Peyer's patch (tissue), 4 donors: ENCODE data around the gene DSC2. TPM values are rescaled to one million over a fixed set of nuclear protein-coding genes. Genes with fewer than 3 reads are reported as not detected.

Experiments used
- DNase-seq, 3 donors: peaks; one replicate each; pipeline ENCODE4 v3.0.0-alpha.2; 2017 to 2019
- H3K27ac ChIP-seq, 4 donors: fragments of 200-600 bp; sonication (generic); one replicate each; pipeline ENCODE4 v1.5.1; 2016 to 2019
- H3K27me3 ChIP-seq, 2 donors: fragments of 200-600 bp; sonication (generic); one replicate each; pipeline ENCODE4 v1.5.1; 2019
- H3K36me3 ChIP-seq, 3 donors: fragments of 200-600 bp; sonication (generic); one replicate each; pipeline ENCODE4 v1.5.1; 2016 to 2019
- H3K4me1 ChIP-seq, 4 donors: fragments of 200-600 bp; sonication (generic); one replicate each; pipeline ENCODE4 v1.5.1; 2016 to 2019
- H3K4me3 ChIP-seq, 4 donors: fragments of 200-600 bp; sonication (generic); 1 replicate in 3 of 4; 2 replicates in 1 of 4; pipeline ENCODE4 v1.5.1; 2016 to 2019; ENCODE audit warnings: mild to moderate bottlenecking in 1 of 4
- H3K9me3 ChIP-seq, 4 donors: fragments of 200-600 bp; sonication (generic); one replicate each; pipeline ENCODE4 v1.5.1; 2016 to 2019; ENCODE audit warnings: mild to moderate bottlenecking in 1 of 4
- CTCF ChIP-seq, 6 experiments: fragments of 450-650 bp in 4 of 6; fragments of 200-600 bp in 2 of 6; sonication (generic) in 1 of 6; IDR thresholded peaks; one replicate each; pipeline ENCODE4 v1.5.1; 2017 to 2019; ENCODE audit warnings: antibody characterized with exemption in 6 of 6, mild to moderate bottlenecking in 3 of 6, moderate library complexity in 1 of 6
- POLR2A ChIP-seq, 2 donors: fragments of 450-650 bp; IDR thresholded peaks; one replicate each; pipeline ENCODE4 v1.5.1; 2017; ENCODE audit warnings: antibody characterized with exemption in 2 of 2, mild to moderate bottlenecking in 2 of 2, moderate library complexity in 2 of 2
- total RNA-seq, 4 donors: library from RNA; depleted of rRNA; stranded (reverse); fragments of >200 nt; gene quantifications; one replicate each; pipeline ENCODE4 v1.1.0, GENCODE V29; 2016

DSC2 gene
- total RNA-seq = 10 to 100 TPM in 3 of 4 donors, 1 to 10 TPM in 1; 9.9 to 90.0 (median 59.6) TPM

DNA sequence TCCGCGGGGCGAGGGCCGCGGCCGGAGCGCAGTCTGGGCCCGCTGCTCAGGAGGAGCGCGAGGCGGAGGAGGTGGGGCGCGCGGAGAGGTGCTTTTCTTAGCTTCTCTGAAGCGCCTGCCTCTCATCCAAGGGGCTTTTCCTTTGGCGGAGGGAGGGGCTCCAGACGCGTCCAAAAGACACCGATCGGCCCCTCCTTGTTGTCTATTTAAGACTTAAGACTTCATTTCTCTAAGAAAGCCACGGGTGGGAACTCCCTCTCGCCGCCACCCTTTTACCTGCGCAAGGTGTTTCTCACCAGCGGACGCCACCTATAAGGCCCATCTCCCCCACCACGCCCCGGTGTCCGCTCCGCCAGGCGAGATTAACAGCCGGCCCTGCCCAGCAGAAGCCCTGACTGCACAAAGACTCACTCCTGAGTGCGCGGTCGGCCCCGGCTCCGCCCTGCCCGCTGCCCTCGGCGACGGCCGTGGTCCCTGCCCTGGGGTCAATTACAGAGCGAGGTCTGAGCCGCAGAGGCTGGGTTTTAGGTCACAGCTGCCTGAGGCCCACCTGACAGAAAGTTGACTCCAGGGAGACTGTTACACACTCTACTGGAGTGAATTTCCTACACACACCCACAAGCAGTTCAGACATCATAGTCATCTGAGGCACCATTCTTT is at the start of gene DSC2:
DSC2 (minus strand) TSS at position 397 of the 660 bp plus-strand sequence. CDS start 450 bp downstream, outside the sequence.
- H3K9me3 ChIP-seq = peaks cover 0 to 5% (median 0%) of the 10 kb centered on the region in 4 donors
- TF ChIP-seq POLR2A (IDR thresholded peaks at IDR 0.05) = peak; percentile 79 to 80
- peak in 1 of 6 experiments; percentile 9 for TF ChIP-seq CTCF (IDR thresholded peaks at IDR 0.05)
- no peaks in the 10 kb centered on the region for H3K36me3 ChIP-seq
- peak within 1 kb of the TSS; percentile 27 to 91 (median 56) for H3K4me3 ChIP-seq
- H3K4me1 ChIP-seq = peaks cover 0 to 3% (median 0%) of the 10 kb centered on the region in 4 donors
- H3K27me3 ChIP-seq = no peaks in the 10 kb centered on the region
- peak within 1 kb of the TSS; percentile 55 to 99 (median 96) for H3K27ac ChIP-seq
- peak in 2 of 3 donors; percentile 85 to 92 for DNase-seq

DNA sequence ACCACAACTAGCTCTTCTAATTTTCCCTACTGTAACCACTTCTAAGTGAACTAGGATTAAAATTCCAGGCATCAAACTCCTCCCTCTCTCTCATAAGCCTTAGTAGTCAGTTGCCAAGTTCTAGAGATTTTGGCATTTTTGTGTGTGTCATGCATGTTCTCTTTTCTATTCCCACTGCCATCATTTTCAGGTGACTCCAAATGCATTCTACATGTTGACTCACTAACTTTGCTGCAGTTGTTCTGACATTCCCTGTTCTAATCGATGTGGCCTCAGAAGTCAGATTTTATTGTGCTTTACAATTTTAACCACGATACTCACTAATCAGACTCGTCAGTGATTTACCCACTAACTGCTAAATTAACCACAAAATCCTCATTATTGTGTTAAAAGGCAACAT is 47.1 kb upstream of the DSC2 start:
- TF ChIP-seq CTCF (IDR thresholded peaks at IDR 0.05) (no peak), POLR2A (IDR thresholded peaks at IDR 0.05) (no peak)
- H3K27ac ChIP-seq = no peak overlapping the region
- H3K27me3 ChIP-seq = no peaks in the 10 kb centered on the region
- no peaks in the 10 kb centered on the region for H3K4me1 ChIP-seq
- H3K36me3 ChIP-seq = no peaks in the 10 kb centered on the region
- H3K9me3 ChIP-seq = no peaks in the 10 kb centered on the region
- no peak overlapping the region for H3K4me3 ChIP-seq
- DNase-seq = no peak

GRCh38 chr18:31148600-31148999 is 46.4 kb upstream of the DSC2 start:
- H3K27ac ChIP-seq = no peak overlapping the region
- no peaks in the 10 kb centered on the region for H3K4me1 ChIP-seq
- no peaks in the 10 kb centered on the region for H3K9me3 ChIP-seq
- H3K27me3 ChIP-seq = no peaks in the 10 kb centered on the region
- H3K36me3 ChIP-seq = no peaks in the 10 kb centered on the region
- TF ChIP-seq POLR2A (IDR thresholded peaks at IDR 0.05) = no peak
- TF ChIP-seq CTCF (IDR thresholded peaks at IDR 0.05) = no peak
- no peak overlapping the region for H3K4me3 ChIP-seq
- DNase-seq = no peak

- Histone ChIP-seq H3K27ac (no peak overlapping the region), H3K4me3 (no peak overlapping the region), H3K27me3 (no peaks in the 10 kb centered on the region), H3K36me3 (no peaks in the 10 kb centered on the region), H3K4me1 (no peaks in the 10 kb centered on the region), H3K9me3 (no peaks in the 10 kb centered on the region)
- TF ChIP-seq CTCF (IDR thresholded peaks at IDR 0.05) (no peak), POLR2A (IDR thresholded peaks at IDR 0.05) (no peak)
- DNase-seq = no peak
Observed at GRCh38 chr18:31146809-31147208, 44.6 kb upstream of the DSC2 start.

- DNase-seq = no peak
- Histone ChIP-seq H3K27ac (no peak overlapping the region), H3K4me1 (no peaks in the 10 kb centered on the region), H3K4me3 (no peak overlapping the region), H3K9me3 (no peaks in the 10 kb centered on the region), H3K27me3 (no peaks in the 10 kb centered on the region), H3K36me3 (no peaks in the 10 kb centered on the region)
- TF ChIP-seq POLR2A (IDR thresholded peaks at IDR 0.05) (no peak), CTCF (IDR thresholded peaks at IDR 0.05) (no peak)
Observed at GRCh38 chr18:31143025-31143424, 40.8 kb upstream of the DSC2 start.
